ENCODE results near the gene CHAT.

Gene CHAT

GRCh38 chr10:49611816-49612512 is 1.9 kb upstream of the CHAT start:
- DNase-seq (ENCODE audit: insufficient read length, low spot score) (no peak), FAIRE-seq (no peak)
- TF ChIP-seq CTCF (IDR thresholded peaks at IDR 0.05; ENCODE audit: insufficient read depth, missing control alignments): no peak

GRCh38 chr10:49612513-49613164 is 1.2 kb upstream of the CHAT start:
- DNase-seq (ENCODE audit: insufficient read length, low spot score) (peak; percentile 74), FAIRE-seq (no peak)
- TF ChIP-seq CTCF (IDR thresholded peaks at IDR 0.05; ENCODE audit: insufficient read depth, missing control alignments): peak; percentile 33

- DNase-seq (ENCODE audit: insufficient read length, low spot score): no peak
- FAIRE-seq: no peak
- no peak for TF ChIP-seq CTCF (IDR thresholded peaks at IDR 0.05; ENCODE audit: insufficient read depth, missing control alignments)
These were observed 514 bp upstream of the CHAT start for GRCh38 chr10:49613165-49613881.

- no peak for DNase-seq (ENCODE audit: insufficient read length, low spot score)
- FAIRE-seq: no peak
- TF ChIP-seq CTCF (IDR thresholded peaks at IDR 0.05; ENCODE audit: insufficient read depth, missing control alignments): no peak
These were observed 683 bp downstream of the CHAT start for GRCh38 chr10:49614242-49615198.

- no peak for FAIRE-seq
These were observed 1.4 kb downstream of the CHAT start for GRCh38 chr10:49615213-49615612.

More at GRCh38 chr10:49615213-49615612, 1.4 kb downstream of the CHAT start:
- TF ChIP-seq CTCF (IDR thresholded peaks at IDR 0.05; ENCODE audit: insufficient read depth, missing control alignments): no peak
- DNase-seq (ENCODE audit: insufficient read length, low spot score): no peak

Measured in D721Med (cell line).